T47D (cell line): ENCODE measurements around the gene HIGD1C.
A peak's percentile ranks its signal among the peaks of the same experiment; 100 is the strongest.

Experiments used
- DNase-seq, 2 experiments: peaks; one replicate each; pipeline versions ENCODE4 v3.0.0 to v3.0.0-alpha.2; 2011 to 2012; ENCODE audit warnings: low read depth in 1 of 2, low spot score in 1 of 2
- JUND ChIP-seq: IDR thresholded peaks from 2 replicates; pipeline ENCODE4 v1.6.1; 2012; ENCODE audit warnings: low read depth
- in situ Hi-C: cut with HindIII; loops from 2 replicates; pipeline ENCODE4 v1.10.0; 2016; ENCODE audit warnings: low sequenced_read_pairs, low pct_unique_long_range_greater_than_20kb

The HIGD1C gene

DNA sequence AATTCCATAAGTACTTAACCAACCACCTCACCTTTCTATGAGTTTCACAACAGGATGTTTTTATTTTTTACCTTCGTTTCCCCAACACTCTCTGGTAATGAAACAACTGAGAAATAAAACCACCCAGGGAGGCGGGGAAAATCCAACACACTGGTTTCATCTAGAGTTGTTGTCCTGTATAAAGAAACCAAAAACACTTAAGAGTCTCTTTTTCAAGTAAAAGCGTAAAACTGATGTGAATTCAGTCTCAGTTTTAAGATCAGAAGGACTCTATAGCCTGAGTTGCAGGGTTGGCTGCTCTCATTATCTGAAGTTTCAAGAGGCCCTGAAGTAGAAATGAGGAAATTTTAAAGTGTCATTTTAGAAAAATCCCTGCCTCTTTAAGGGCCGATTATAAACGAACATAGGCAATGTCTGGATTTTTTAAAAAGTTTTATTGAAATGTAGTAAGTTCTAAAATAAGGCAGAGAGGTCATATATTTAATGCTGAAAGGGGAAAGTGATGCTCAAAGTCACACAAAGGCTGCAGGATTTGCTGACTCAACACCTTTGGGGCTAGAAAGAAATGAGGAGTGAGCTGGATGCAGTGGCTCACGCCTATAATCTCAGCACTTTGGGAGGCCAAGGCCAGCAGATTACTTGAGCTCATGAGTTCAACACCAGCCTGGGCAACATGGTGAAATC, 27.2 kb downstream of the HIGD1C start:
- in situ Hi-C loops = no loop called here
- no peak for TF ChIP-seq JUND
- DNase-seq = no peak

DNA sequence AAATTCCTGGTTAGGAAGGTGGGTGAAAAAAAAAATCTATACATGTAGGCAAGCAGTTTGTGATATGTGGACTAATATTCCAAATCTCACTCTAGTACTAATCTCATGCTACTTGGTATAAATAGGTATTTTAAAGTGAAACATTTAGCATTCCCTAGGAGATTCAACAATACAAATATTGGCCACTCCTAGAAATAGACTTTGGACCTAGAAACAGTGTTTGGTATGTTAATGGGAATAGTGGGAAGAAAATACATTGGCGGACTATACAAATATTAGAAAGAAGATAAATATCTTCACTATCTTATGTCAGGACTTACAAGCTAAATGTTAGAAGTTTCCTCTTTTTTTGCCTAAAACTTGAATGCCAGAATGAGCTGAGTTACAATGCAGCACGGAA, 28.2 kb downstream of the HIGD1C start:
- TF ChIP-seq JUND = no peak
- in situ Hi-C loops = no loop called here
- no peak for DNase-seq

DNA sequence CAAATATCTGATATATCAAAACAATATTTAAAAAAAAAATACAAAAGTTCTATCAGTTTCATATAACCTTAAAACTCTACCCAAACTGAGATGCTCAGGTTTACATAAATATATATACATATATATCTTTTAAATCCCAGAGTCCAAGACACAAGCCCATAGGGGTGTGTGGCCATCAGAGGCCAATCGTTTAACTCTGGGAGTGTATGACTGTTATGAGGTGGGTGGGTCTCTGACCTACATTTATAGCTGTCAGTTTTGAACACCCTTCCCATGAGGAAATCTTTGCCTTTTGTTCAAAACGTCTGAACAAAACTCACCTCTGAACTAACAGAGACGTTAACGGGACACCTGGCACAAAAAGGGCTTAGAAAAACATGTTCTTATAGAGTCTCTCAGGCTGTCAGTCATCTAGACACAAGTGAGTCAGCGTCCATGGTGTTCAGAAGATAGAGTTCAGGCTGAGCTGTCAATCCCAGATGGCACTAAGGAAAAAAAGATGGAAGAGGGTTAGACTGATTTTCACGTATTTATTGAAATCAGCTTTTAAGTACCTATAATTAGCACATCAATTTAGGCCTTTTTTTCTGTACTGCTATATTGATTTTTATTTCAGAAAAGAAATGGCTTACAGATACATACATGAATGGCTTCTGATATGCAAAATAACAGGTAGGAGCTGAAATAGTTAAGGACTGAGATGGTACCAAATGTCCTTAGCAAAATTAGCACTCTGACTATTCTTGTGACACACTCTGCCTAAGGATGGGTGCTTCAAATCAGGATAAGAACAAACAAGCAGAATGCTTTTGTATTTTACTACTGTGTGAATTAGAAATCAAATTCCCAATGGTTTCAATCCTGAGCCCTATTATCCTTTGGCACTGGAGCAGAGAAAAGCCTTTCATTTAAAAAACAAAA, 29.2 kb downstream of the HIGD1C start:
- no peak for DNase-seq
- in situ Hi-C loops = no loop called here
- TF ChIP-seq JUND = no peak

DNA sequence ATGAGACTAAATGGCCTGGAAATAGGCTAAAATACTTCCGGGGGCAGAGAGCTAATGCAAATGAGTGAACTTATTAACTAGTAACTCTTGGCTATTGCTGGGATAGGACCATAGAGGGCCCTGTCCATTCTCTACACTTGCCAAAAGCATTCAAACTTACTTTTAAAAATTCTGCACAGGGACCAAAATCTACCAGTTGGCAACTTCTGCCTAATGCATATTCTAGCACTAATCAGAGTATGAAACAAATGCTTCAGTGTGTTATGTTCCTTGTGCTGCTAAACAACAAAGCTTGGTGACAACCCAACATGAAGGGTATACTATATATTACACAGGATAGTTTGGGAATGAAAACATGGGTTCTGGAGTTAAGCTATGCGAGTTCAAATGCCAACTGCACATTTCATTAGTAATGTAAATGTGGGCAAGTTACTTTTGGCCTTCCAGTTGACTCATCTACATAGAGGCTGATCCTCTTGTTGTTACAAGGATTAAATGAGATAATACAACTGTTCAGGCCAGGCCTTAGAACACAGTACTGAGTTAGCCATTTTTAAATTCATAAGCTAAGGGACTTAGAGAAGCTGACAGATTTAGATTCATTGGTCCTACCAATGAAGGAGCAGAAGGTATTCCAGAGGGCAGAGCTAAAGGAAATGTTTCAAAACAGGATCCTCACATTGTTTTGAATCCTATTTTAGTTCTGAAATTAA, 32.4 kb downstream of the HIGD1C start:
- no peak for TF ChIP-seq JUND
- DNase-seq = no peak
- in situ Hi-C loops = no loop called here

DNA sequence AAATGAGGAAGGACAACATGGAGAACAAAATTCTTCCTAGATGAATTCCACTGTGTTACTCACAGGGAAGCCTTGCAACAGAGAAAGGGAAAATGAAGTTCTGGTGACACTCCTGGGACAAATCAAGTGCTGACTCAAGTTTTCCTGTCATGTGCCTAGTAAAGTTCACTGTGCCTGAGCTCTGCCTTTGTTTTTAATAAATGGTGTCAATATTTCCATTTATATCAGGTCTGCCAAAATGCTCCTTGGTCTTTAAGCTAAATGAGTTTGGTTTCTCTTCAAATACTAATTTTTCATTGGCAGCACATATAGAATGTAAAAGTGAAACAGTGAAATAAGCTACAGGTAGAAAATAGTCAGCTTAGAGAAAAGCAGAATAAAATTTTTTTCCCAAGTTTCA, 33.0 kb downstream of the HIGD1C start:
- TF ChIP-seq JUND = no peak
- in situ Hi-C loops = no loop called here
- DNase-seq = no peak

DNA sequence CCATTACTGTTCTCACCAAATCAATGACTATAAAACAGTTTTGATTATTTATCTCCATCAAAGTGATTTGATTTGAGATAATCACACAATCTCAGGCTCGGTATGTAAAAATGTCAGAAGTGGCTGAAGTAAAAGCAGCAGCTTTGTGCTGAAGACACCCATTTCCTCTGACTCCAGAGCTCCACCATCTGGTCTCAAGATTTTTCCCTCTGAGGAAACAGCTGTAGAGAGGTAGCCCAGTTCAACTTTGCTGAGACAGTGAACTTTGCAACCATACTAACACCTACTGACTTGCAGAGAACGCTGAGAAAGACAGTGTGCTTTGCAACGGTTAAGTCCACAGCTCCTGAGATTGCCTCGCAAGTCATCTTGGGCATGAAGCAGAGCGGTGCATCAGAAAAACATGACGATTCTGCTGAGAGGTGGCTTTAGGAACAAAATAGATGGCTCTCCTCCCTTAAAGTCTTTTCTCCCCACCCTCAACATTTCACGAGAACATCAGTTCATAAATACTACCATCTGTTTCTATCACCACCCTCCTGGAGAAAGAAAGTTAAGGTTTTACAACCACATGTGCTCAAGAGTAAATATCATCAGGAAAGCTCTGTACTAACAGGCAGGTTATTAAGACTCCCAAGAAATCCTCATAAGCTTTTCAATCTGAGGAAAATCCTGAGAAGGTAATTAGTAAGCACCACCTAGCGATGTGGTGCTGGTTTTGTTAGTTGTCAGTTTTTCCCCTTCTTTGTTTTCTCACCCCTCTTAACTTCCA, 34.8 kb downstream of the HIGD1C start:
- in situ Hi-C loops = no loop called here
- no peak for TF ChIP-seq JUND
- peak; percentile 47 to 78 for DNase-seq

DNA sequence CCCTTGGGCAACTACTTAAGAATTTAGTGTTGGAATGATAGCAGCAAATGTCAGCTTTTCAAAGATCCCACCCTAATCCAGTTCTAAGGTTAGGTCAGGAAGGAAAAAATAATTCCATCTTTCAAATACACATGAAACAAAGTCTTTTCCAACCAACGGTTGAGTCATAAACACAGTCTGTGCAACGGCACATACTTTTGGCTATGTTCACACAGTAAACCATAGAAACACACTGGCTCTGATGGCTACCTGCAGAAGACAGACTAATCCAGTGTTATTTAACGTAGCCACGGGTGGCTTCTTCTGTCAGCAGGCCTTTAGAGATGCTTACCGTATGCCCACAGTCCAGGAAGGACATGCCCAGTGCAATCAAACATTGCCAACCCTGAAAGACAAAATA, 35.7 kb downstream of the HIGD1C start:
- DNase-seq = no peak
- in situ Hi-C loops = no loop called here
- TF ChIP-seq JUND = no peak

DNA sequence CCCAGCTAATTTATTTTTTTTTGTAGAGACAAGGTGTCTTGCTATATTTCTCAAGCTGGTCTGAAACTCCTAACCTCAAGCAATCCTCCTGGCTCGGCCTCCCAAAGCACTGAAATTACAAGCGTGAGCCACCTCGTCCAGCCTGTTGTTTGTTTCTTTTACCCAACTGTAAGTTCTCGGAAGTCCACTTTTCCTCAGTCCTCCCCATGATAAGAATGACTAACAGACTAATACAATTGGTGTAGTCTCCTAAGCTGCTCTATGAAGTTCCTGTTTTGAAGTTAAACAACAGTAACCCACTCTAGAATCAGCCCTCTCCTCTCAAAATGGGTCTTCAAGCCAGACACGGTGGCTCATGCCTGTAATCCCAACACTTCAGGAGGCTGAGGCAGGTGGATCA, 36.5 kb downstream of the HIGD1C start:
- in situ Hi-C loops = no loop called here

DNA sequence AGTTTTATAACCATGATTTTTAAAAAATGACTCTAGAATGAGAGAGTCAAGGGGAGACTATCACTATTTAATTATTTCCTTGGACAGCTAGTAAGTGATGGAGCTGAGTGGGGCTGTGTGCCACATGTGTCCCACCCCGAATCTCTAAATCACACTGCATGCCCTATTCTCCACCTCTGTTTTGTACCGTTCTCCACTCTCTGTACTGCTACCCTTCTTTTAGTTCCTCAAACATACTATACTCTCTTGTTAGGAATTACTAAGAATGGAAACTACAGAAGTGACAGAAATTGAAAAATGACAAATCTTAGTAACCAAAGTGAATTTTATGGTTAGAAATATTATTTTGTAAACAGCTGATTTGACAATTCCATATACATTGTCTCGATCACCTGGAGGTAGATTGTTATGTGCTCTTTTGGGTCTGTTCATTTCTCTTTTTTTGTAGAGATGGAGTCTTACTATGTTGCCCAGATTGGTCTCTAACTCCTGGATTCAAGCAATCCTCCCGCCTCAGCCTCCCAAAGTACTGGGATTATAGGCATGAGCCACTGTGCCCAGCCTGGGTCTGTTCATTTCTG, 37.9 kb downstream of the HIGD1C start:
- TF ChIP-seq JUND = no peak
- in situ Hi-C loops = no loop called here
- no peak for DNase-seq

More for the DNA sequence above, 36.5 kb downstream of the HIGD1C start:
- no peak for DNase-seq
- no peak for TF ChIP-seq JUND

DNA sequence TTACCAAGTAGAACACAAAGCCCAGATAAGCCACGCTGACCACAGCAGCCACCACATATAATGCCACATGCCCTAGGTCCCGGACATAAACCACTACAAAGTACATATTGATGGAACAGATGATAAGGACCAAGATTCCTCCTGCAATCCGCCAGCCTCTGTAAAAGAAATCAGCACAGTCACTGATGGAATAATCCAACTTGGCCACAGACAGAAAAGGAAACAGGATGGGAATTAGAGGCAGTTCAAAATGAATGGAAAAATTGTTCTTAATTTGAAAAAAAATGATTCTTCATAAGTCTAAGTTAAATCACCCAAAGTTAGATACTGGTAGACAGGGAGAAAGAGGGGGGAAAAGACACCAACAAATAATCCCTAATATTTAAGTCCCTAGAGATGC, 38.4 kb downstream of the HIGD1C start:
- DNase-seq = peak in 1 of 2 experiments; percentile 30
- in situ Hi-C loops = no loop called here
- TF ChIP-seq JUND = no peak

DNA sequence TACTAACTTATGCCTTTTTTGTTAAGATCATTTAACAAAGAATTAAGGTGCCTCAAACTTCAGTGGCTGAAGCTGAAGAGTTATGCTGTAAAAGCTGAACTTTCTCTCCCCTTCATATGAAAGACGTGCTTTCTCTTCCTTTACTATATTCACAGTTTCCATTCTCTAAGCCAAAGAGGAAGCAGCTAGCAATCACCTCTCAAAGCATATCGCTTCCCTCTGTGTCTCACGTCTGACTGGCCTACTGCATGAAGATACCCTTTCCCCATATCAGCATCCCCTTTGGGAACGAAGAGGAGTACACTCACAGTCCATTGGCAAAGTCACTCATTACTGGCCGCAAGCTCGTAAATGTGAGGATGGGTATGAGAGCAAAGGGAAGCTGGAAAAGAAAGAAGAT, 38.9 kb downstream of the HIGD1C start:
- DNase-seq = no peak
- in situ Hi-C loops = no loop called here
- no peak for TF ChIP-seq JUND

DNA sequence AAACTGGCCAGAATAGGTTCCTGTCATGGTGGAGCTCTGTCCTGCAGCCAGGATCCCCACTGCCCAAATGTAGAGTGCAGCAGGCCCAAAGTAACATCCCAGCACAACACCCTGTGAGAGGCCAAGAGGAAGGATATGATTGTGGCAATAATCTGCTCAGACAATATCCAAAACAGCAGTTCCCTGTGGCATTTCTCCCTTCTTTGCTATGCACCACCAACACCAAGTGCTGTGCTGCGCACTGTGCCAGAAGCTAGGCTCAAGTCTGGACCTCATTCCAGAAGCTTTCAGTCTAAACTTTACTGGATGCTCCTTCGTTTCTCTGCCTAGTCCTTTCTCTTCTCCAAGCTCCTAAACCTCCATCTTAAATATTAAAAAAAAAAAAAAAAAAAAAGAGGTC, 40.5 kb downstream of the HIGD1C start:
- in situ Hi-C loops = no loop called here

More for the DNA sequence above, 40.5 kb downstream of the HIGD1C start:
- no peak for TF ChIP-seq JUND
- no peak for DNase-seq
